ENCODE data around the gene IGF2R.
"Not testable (repeated sequence)": the region's sequence is repeated elsewhere in the genome, so short reads cannot be mapped to it uniquely, and the experiment has no call there.

IGF2R gene

DNA sequence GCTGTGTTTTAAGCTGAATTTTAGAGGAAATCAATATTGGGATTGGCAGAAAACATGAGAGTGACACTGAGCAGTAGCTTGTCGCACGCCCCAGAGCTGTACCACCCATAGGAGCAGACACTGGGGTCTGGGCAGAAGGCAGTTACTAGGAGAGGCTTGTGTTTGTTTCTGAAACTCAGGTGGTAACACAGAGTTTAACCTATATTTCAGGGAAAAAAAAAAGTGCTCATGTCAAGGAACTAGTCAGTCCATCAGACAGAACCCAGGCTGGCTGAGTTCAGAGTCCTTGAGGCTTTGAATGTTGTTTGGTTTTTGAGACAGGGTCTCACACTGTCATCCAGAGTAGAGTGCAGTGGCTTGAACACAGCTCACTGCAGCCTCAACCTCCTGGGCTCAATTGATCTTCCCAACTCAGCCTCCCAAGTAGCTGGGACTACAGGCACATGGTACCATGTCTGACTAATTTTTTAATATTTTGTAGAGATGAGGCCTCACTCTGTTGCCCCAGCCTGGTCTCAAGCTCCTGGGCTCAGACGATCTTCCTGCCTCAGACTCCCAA, 159.3 kb downstream of the IGF2R start:
- no peak for DNase-seq

DNA sequence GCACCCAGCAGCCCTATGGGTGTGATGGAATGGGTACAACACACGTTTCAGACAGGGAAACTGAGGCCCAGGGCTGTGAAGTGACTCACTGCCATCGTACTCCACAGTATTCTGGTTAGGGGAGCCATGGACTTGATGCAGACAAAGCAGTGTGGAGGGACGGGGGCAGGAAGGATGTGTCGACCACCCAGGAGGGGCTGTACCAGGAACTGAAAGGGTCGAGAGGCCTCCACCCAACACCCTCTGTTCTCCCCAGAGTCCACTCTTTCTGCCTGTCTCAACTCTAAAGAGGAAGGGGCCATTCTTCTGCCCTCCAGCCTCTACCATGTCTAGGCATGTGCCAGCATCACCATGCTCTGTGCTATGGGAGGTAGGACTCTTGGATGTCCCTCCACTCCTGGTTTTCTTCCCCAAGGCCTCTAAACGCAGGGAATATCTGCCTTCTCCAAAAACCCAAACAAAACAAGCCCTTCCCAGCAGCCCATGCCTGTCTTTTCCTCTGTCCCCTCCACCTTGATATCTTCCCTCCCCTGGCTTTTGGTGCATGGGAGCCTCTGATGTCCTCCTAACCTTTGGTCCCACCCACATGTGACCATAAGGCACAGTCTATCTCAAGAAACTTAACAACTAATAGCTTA, 160.1 kb downstream of the IGF2R start:
- DNase-seq = no peak

DNA sequence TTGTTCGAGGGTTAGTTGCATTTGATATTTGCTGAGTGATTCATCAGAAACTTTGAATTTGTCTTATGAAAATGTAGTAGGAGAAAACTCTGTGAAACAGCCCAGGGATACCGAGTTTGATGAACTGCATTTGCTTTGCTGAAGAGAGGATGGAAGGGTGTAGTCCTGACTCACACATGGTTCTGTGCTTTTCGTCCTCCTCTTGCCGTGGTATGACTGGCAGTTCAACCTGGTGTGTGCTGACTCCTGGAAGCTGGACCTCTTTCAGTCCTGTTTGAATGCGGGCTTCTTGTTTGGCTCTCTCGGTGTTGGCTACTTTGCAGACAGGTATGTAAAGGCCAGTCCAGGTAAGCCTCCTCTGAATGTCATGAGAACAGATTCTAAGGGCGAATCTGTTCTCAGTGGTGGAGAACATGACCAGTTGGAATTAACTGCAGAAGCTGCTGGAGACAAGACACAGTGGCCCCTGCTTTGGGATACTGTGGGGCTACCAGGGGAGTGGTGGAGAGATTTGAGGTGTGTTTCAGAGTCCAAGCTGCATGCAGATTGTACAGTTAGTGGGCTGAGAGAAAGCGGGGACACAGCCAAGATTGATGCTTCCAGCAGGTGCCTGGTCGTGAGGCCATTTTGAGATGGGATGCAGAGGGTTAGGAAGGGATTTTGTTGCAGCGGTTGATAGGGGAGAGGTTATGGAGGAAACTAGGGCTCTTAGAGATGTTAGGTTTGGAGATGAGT, 161.2 kb downstream of the IGF2R start:
- no peak for DNase-seq

DNA sequence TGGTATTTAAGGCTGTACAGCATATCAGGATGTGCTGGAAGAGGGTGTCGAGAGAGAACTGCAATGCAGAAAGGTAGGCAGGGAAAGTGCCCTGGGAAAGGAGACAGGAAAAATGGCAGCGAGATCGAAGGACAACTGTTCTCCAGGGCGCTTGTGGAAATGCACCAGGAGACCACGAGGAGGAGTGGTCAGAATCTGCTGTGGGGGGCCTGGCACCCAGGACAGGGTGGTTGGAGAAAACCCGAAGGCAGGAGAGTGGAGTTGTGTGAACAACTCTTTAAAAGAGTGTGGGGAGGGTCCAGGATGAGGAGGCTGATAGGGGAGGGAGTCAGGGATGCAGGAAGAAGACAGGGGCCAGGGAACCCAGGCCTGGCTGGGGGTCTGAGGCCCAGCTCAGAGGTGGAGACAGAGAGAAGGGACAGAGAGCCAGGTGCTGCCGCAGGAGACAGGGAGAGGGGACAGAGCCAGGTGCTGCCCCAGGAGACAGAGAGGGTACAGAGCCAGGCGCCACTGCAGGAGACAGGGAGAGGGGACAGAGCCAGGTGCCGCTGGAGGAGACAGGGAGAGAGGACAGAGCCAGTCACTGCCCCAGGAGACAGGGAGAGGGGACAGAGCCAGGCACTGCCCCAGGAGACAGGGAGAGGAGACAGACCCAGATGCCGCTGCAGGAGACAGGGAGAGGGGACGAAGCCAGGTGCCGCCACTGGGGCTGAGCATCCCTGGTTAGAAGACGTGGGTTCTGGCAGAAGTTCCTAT, 162.0 kb downstream of the IGF2R start:
- DNase-seq = no peak

DNA sequence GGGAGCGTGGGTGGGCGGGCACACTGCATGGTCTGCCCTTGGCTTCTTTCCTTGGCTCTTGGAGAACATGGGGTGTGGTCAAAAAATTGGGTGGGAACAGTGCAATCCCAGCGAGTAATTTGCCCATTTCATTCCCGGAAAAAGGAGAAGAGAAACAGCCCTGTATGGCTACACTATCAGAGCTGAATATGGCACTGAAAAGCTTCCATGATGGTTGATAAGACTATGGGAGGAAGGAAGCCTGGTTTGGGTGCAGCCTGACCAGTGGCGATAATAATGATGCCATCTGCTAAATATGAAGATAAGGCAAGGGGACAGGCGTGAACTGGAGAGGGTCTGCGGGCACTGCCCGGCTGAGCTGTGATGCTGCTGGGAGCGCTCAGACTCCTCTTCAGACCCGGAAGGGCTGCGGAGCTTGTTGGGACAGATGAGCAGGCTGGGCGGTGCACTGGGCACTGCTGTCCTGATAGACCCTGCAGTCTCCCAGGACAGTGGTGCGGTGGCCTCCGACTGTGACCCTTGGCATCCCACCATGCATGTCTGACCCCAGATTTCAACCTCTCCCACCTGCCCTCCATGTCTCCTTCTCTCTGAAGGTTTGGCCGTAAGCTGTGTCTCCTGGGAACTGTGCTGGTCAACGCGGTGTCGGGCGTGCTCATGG, 162.9 kb downstream of the IGF2R start:
- no peak for DNase-seq

DNA sequence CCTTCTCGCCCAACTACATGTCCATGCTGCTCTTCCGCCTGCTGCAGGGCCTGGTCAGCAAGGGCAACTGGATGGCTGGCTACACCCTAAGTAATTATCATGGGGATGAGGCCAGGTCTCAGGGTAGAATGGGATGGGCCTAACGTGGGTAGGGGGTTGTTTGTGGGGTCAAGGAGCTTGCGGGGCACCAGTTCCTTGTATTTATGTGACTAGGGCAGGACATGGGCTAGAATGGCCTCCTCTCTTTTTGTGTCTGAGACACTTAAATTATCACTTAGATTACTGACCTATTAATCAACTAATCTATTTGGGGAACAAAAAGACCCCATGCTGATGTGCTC, 163.4 kb downstream of the IGF2R start:
- no peak for DNase-seq

DNA sequence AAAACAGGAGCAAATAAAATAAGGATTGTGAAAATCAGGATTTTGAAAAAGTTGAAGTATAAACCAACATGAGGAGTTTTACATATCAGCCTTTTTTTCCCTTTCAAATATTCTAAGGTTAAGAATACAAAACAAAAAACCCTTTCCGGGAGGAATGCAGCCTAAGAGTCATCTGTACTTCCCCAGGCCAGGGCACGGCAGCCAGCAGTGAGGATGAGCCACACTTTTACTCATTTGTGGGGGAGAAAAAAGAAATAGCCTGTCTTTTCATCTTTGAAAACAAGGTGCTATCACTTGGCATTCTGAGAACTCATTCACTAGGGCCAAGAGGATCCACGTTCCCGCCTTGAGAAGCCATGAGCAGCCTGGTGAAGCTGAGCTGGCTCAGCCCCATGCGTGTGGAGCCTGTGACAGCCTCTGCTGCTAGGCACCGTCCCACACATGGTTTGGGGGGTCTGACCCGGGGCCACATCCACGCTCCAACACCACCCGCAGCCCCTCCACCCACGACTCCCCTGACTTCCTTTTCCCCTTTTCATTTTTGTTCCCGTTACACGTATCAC, 164.0 kb downstream of the IGF2R start:
- no peak for DNase-seq

DNA sequence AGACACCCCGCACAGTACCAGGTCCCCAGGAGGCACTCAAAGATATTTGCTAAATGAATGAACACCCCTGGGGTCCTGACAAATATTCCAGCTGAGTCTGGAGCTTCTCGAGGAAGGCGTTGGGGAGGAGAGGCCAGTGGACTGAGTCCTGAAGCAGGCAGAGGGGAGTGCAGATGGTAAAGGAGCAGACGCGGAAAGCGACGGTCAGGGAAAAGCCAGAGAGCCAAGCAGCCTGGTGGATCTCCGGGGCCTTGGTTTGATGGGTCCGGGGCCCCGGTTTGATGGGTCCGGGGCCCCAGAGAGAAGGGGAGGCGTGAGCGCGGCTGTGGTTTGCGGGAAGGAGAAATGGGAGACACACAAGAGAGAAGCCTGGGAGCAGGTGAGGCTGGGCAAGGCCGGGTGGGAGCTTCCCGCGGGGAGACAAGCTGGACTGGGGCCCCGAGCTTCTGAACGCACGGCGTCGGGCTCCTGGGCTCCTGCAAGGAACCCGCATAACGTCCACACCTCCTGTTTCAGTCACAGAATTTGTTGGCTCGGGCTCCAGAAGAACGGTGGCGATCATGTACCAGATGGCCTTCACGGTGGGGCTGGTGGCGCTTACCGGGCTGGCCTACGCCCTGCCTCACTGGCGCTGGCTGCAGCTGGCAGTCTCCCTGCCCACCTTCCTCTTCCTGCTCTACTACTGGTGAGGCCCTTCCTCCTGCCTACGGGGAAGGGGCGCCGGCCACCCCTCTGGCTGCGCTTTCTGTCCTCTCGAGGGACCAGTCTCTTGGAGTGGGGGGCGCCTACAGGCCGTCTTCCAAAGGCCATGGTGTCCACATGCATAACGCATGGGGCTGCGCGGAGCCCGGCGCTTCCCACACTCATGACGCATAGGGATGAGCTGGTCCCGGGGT, 164.8 kb downstream of the IGF2R start:
- DNase-seq = no peak

DNA sequence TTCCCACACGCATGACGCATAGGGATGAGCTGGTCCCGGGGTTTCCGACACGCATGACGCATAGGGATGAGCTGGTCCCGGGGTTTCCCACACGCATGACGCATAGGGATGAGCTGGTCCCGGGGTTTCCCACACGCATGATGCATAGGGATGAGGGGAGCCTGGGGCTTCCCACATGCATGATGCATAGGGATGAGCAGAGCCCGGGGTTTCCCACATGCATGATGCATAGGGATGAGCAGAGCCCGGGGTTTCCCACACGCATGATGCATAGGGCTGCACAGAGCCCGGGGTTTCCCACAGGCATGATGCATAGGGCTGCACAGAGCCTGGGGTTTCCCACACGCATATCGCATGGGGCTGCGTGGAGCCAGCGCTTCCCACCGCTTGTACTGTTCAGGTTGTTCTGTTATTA, 165.5 kb downstream of the IGF2R start:
- DNase-seq = not testable (repeated sequence)

DNA sequence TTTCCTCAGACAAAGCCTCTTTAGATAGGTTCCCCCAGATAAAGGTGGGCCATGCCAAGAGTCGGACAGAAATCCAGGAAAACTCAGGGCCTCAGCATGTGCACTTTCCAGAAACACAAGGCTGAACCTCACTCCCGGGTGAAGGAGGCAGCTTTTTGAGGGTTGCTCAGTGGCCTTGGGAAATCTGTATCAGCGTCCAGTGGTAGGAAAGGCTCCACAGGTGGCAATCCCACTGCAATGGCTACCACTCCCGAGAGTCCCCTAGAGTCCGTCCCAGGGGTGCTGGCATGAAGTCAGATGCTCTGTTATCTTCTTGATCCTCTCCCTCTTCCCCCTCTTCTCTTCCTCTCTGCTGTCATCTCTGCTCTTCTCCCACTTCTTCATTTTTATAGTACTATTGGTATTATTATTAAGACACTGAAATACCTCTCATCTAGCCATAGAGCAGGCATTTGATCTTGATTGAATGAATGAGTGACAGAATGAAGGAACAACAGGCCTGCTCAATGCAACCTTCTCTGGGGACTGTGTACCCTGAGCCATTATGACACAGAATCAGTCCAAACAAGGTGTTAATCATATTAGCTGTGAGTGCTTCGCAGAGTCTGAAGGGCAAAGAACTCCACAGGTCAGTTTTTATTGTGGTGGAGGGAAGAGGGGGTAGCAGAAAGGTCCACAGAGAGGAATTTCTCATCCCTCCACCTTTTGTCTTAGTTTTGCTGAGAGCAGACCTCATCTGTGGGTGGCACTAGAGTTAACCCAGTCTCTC, 166.1 kb downstream of the IGF2R start:
- DNase-seq = no peak

DNA sequence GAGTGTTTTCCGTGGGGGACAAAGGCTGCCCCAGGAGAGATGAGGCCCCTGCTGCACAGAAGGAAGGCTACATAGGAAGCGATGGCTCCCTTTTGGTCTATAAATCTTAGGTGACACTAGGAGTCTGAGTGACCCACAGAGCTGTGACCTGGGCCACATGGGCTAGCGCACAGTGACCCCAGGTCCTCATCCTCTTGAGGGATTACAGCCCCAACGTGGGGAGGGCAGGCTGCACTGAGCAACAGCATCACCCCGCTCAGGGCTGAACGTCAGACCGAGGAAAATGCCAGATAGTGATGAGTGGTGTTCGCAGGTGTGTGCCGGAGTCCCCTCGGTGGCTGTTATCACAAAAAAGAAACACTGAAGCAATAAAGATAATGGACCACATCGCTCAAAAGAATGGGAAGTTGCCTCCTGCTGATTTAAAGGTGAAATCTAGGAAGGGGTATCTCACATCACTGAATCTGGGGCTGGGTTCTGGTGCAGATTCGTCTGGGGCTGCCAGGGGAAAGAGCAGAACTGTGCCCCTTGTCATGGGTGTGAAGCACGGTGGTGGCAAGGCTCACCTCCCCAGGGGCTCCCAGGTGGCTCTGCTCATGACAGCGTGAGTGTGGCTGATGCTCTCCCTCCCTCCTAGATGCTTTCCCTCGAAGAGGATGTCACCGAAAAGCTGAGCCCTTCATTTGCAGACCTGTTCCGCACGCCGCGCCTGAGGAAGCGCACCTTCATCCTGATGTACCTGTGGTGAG, 167.2 kb downstream of the IGF2R start:
- DNase-seq = no peak

DNA sequence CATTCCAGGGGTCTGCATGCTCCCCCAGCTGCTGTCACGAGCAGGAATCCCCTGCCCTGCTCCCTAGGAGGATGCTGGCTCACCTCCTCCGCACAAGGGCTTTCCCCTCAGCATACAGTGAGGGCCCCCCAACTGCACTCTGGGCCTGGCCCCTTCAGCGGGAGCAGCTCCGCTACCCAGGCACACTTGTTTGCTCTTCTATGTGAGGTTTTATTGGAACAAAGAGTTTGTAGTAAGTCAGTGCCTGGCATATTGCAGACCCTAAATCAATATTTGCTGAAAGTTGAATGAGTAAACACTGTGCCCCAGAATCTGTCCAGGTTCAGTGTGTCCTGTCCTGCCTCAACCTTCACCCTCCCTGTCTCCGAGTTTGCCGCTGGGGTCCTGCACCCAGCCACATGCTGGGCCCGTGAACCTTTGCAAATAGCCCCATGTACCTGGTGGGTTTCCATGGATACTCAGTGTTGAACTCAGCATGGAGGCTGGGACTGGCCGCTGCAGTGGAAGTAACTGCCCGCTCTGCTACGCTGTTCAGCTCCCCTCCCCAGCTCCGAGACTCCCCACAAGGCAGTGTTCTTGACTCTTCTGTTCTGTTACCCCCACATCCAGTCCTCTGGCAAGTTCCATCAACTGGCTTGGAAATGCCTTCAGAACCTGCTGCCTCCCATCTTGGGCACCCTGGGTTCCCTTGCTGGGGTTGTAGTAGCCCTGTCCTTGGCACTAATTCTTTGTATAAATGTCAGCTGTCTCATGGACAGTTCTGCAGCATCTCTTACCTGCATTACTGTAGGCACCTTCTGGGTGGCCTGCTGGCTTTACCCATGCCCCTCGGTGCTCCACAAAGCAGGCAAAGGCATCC, 168.5 kb downstream of the IGF2R start:
- peak in 2 of 3 experiments; percentile 39 to 46 for DNase-seq

DNA sequence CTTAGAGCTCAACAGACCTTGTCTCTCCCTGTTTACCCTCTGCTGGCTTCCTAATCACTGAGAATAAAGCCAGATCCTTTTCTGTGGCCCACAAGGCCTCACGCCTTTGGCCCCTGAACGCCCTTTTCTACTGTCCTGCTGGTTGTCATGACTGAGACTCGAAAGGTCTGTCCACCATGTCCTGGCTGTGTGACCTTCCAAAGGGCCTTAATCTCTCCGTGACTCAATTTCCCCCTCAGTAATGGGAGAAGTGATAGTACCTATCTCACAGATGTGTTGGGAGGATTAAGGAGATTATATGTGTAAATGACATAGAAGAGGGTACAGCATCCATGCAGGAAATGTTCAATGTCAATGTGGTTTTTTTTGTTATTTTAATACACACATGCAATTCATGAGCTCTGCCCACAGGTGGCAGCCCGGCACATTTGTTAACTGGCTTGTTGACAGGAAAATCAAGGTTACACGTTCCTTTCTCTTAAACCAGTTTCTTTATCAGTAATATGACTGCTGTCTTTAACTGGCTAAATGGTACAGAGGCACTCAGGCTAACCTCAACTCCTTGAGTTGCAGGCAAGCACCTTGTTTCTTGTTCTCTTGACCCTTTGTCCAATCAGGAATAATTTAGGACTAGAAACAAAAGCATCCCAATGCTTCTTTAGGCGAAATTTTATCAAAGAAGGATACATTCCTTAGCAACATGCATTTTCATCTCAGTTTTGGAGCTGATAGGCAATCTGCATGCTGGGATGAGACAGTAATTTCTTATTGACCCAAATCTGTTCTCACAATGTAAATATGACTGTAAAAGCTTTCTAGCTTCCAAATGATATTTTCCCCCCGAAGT, 169.3 kb downstream of the IGF2R start:
- peak; percentile 13 to 62 (median 25) for DNase-seq

DNA sequence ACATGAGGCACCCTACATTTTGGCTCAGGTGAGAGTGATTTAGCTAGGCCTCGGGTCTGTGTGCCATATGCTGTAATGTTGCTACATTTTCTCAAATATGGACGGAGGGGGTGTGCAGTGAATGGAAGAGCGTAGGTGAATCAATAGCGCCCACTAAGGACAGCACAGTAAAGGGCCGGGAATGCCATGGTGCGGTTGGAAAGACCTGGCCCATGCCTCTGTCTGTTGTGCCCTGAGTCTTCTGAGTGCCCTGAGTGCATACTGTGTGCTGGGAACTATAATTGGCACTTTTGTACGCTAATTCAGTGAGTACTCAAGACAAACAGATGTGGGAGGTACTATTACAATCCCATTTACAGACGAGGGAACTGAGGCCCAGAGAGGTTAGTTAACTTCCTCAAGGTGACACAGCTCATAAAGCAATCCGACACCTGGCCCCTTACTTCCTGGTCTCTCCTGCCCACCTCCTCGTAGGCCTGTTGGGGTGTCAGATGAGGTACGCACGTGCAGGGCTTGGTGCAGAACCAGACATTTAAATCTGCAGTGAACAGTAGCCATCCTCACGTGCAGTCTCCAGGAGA, 170.0 kb downstream of the IGF2R start:
- no peak for DNase-seq

DNA sequence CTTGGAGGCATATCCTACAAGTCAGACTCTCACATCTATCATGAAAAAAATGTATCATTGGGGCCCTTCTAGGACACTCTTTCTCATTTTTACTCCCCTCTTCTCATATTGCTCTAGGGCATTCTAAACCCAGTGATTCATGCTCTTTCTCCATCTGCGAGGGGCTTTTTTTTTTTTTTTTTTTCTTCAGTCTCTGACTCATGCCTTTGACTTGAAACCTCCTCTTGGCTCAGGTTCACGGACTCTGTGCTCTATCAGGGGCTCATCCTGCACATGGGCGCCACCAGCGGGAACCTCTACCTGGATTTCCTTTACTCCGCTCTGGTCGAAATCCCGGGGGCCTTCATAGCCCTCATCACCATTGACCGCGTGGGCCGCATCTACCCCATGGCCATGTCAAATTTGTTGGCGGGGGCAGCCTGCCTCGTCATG, 170.6 kb downstream of the IGF2R start:
- no peak for DNase-seq

DNA sequence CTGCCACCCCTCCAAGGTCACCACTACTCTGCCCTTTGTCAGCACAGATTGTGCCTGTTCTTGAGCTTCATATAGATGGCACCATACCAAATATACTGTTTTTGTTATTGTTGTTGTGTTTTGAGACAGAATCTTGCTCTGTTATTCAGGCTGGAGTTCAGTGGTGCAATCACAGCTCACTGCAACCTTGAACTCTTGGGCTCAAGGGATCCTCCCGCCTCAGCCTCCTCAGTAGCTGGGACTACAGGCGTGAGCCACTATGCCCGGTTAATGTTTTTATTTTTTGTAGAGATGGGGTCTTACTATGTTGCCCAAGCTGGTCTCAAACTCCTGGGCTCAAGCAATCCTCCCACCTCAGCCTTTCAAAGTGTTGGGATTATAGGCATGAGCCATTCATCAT, 171.6 kb downstream of the IGF2R start:
- DNase-seq = not testable (repeated sequence)

DNA sequence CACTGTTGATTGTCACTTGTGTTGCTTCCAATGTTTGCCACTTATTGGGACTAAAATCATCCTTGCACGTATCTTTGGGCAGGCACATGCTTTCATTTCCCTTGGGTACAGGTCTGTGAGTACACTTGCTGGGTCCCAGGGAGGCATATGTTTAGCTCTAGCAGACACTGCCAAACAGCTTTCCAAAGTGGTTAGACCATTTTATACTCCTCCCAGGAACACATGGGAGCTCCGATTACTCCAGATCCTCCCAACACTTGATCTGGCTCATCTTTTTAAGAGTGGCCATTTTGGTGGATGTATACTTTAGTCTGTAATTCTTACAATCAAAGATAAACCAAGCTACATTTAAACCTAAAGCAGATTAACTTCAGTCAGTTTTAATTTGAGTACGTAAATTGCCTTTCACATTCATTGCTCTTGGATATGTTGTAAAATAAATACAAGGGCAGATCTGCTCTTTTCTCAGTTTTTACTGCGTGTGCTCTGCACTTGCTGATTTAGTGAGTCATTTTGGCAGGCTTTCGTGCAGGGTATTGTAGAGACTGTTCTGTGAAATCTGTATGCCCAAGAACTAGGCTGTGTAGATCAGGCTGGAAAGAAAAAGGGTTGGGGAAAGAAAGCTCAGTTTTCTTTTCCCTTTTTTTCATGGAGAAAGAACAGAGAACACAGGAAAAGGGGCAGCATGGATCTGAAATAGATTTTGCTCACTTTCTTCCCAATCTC, 172.3 kb downstream of the IGF2R start:
- DNase-seq = no peak
